GOT3 (cell line): ENCODE data around the gene SLC1A7.

Experiments used
- DNase-seq: peaks from one replicate; lab custom pipeline; 2025; ENCODE audit warnings: mixed read lengths; lab: John Stamatoyannopoulos, UW

Gene SLC1A7

GRCh38 chr1:53061123-53061858, 81.1 kb downstream of the SLC1A7 start:
- DNase-seq, result no peak

GRCh38 chr1:53060579-53060978, 81.9 kb downstream of the SLC1A7 start:
- no peak for DNase-seq

GRCh38 chr1:53057127-53057526, 85.3 kb downstream of the SLC1A7 start:
- DNase-seq, result no peak

- DNase-seq, result no peak
Measured at GRCh38 chr1:53051676-53052075, 90.8 kb downstream of the SLC1A7 start.

GRCh38 chr1:53050310-53050709, 92.1 kb downstream of the SLC1A7 start:
- DNase-seq, result no peak

GRCh38 chr1:53049574-53049967, 92.9 kb downstream of the SLC1A7 start:
- DNase-seq, result no peak

GRCh38 chr1:53048960-53049573, 93.4 kb downstream of the SLC1A7 start:
- no peak for DNase-seq

- no peak for DNase-seq
Measured at GRCh38 chr1:53047737-53048736, 94.4 kb downstream of the SLC1A7 start.

- DNase-seq, result no peak
Measured at GRCh38 chr1:53046930-53047329, 95.5 kb downstream of the SLC1A7 start.

GRCh38 chr1:53044926-53045325, 97.5 kb downstream of the SLC1A7 start:
- no peak for DNase-seq

GRCh38 chr1:53043271-53043670, 99.2 kb downstream of the SLC1A7 start:
- no peak for DNase-seq

- no peak for DNase-seq
Measured at GRCh38 chr1:53038566-53038965, 103.9 kb downstream of the SLC1A7 start.
